Right renal pelvis (tissue), 4 donors: Measurements from ENCODE around the gene MEGF10. TPM values are rescaled to one million over a fixed set of nuclear protein-coding genes. Genes with fewer than 3 reads are reported as not detected.

Experiments used
- DNase-seq, 4 donors: peaks; one replicate each; pipeline ENCODE4 v3.0.0-alpha.2; 2013; ENCODE audit warnings: low read depth in 4 of 4, low spot score in 3 of 4, missing footprints in 1 of 4
- polyA plus RNA-seq, 4 donors: library from polyadenylated mRNA; unstranded; fragments of 120-200 nt; gene quantifications; one replicate each; pipeline ENCODE4 v1.2.1, GENCODE V29; 2013; ENCODE audit not compliant: insufficient read length in 4 of 4

Gene MEGF10
- polyA plus RNA-seq, 4 donors = 0.64 to 1.2 (median 0.89) TPM

- no peak for DNase-seq
Observed at GRCh38 chr5:127409246-127409917, 118.8 kb downstream of the MEGF10 start.

GRCh38 chr5:127409921-127410675 is 119.5 kb downstream of the MEGF10 start:
- DNase-seq = no peak

- no peak for DNase-seq
Observed at GRCh38 chr5:127410959-127411358, 120.4 kb downstream of the MEGF10 start.

GRCh38 chr5:127411381-127411780 is 120.8 kb downstream of the MEGF10 start:
- DNase-seq = no peak

- no peak for DNase-seq
Observed at GRCh38 chr5:127412698-127413097, 122.1 kb downstream of the MEGF10 start.

- no peak for DNase-seq
Observed at GRCh38 chr5:127415034-127415433, 124.4 kb downstream of the MEGF10 start.

GRCh38 chr5:127416906-127417305 is 126.3 kb downstream of the MEGF10 start:
- DNase-seq = no peak

GRCh38 chr5:127417528-127417927 is 126.9 kb downstream of the MEGF10 start:
- no peak for DNase-seq

- DNase-seq = no peak
Observed at GRCh38 chr5:127418367-127418766, 127.8 kb downstream of the MEGF10 start.

GRCh38 chr5:127418974-127419682 is 128.5 kb downstream of the MEGF10 start:
- no peak for DNase-seq

GRCh38 chr5:127419683-127420257 is 129.2 kb downstream of the MEGF10 start:
- no peak for DNase-seq

- no peak for DNase-seq
Observed at GRCh38 chr5:127420758-127421157, 130.2 kb downstream of the MEGF10 start.

- no peak for DNase-seq
Observed at GRCh38 chr5:127421471-127421870, 130.9 kb downstream of the MEGF10 start.

GRCh38 chr5:127423173-127423798 is 132.7 kb downstream of the MEGF10 start:
- DNase-seq = no peak

- no peak for DNase-seq
Observed at GRCh38 chr5:127425037-127425436, 134.4 kb downstream of the MEGF10 start.

- no peak for DNase-seq
Observed at GRCh38 chr5:127425868-127426267, 135.3 kb downstream of the MEGF10 start.

GRCh38 chr5:127426661-127427060 is 136.1 kb downstream of the MEGF10 start:
- no peak for DNase-seq

GRCh38 chr5:127428276-127428675 is 137.7 kb downstream of the MEGF10 start:
- DNase-seq = no peak

- DNase-seq = no peak
Observed at GRCh38 chr5:127428748-127429147, 138.2 kb downstream of the MEGF10 start.

GRCh38 chr5:127429928-127430327 is 139.3 kb downstream of the MEGF10 start:
- DNase-seq = no peak

GRCh38 chr5:127430627-127431026 is 140.0 kb downstream of the MEGF10 start:
- DNase-seq = no peak
